Epithelial cell of proximal tubule (primary cell): ENCODE measurements around the gene HIP1R. TPM values are rescaled to one million over a fixed set of nuclear protein-coding genes. Genes with fewer than 3 reads are reported as not detected.
A peak's percentile ranks its signal among the peaks of the same experiment; 100 is the strongest.
"Not testable (repeated sequence)": the region's sequence is repeated elsewhere in the genome, so short reads cannot be mapped to it uniquely, and the experiment has no call there.

Source experiments
- DNase-seq: peaks from one replicate; pipeline ENCODE4 v3.0.0-alpha.2; 2011; ENCODE audit warnings: low read depth
- H3K4me3 ChIP-seq: 2 replicates; pipeline ENCODE4 v1.5.1; 2011; ENCODE audit warnings: low read depth, mild to moderate bottlenecking, low read length
- total RNA-seq: library from RNA; depleted of rRNA; stranded (reverse); fragments of >200 nt; gene quantifications from 2 replicates; pipeline ENCODE4 v1.2.3, GENCODE V29; 2015
- TF ChIP-seq, protein P1 (sequence below): conservative IDR thresholded peaks from 2 replicates; pipeline ENCODE4 v1.5.1; 2012; ENCODE audit warnings: low read depth, mild to moderate bottlenecking, low read length

The HIP1R gene
- total RNA-seq, 1 donor from 2014 or later = 91.0 TPM

DNA sequence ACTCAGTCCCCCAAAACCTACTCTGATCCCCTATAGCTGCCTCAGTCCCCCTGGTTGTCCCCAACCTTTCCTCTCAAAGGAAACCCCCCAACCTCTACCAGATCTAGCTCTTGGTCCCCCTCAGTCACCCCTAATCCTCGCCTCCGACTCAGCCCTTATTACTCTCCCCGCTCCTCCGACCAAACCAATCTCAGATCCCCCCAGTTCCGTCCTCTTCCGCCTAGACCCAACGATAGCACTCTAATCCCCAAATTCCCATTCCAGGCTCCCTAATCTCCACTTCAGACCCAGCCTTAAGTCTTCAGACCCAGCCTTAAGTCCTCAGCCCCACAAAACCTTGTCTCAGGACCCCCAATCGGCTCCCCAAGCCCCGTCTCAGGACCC, 60.1 kb downstream of the HIP1R start:
- TF ChIP-seq, protein P1, sequence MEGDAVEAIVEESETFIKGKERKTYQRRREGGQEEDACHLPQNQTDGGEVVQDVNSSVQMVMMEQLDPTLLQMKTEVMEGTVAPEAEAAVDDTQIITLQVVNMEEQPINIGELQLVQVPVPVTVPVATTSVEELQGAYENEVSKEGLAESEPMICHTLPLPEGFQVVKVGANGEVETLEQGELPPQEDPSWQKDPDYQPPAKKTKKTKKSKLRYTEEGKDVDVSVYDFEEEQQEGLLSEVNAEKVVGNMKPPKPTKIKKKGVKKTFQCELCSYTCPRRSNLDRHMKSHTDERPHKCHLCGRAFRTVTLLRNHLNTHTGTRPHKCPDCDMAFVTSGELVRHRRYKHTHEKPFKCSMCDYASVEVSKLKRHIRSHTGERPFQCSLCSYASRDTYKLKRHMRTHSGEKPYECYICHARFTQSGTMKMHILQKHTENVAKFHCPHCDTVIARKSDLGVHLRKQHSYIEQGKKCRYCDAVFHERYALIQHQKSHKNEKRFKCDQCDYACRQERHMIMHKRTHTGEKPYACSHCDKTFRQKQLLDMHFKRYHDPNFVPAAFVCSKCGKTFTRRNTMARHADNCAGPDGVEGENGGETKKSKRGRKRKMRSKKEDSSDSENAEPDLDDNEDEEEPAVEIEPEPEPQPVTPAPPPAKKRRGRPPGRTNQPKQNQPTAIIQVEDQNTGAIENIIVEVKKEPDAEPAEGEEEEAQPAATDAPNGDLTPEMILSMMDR = no peak
- peak overlapping the region; percentile 95 for H3K4me3 ChIP-seq
- DNase-seq = no peak

DNA sequence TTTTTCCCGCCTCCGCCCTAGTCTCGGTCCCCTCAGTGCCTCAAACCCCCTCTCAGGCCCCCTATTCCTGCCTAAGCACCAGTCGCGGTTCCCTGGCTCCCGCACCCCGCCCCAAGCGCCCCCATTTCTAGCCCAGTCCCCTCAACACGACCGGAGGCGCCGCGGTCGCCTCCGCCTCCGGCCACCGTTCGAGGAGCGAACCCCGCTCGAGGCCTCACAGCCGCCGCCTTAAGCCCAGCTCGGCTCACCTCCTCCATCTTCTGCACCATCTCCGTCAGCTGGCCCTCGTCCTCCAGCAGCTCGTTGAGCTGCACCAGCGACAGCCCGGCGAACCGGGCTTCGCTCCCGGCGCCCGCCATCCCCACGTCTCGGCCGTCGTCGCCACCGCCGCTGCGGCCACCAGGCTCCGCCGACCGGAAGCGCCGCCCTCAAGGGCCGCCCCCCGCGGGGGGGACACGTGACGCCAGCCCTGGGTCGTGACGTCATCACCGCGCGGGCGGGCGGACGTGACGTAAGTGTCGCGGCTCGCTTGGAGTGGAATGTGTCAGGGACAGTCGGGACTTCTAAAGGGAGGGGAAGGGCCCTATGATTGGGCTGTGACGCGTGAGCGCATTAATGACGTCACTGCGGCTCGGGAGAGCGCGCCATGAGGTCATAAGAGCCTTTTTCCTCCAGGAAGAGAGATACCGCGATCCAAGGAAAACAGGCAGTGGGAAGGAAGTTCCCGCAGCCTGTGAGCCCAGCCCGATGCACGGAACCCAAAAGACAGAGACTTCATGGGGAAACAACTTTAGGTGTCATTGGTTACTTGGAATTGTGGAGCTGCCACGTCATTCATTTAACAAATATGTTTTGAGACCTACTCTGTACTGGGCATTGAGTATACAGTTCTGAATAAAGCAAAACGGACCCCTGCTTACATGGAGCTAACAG, 60.7 kb downstream of the HIP1R start, which contains the start of gene VPS37B:
Gene VPS37B (minus strand): TSS at position 421 of the 933 bp plus-strand sequence. CDS start 62 bp downstream, at position 359.
- peak within 1 kb of the TSS; percentile 95 for H3K4me3 ChIP-seq

DNA sequence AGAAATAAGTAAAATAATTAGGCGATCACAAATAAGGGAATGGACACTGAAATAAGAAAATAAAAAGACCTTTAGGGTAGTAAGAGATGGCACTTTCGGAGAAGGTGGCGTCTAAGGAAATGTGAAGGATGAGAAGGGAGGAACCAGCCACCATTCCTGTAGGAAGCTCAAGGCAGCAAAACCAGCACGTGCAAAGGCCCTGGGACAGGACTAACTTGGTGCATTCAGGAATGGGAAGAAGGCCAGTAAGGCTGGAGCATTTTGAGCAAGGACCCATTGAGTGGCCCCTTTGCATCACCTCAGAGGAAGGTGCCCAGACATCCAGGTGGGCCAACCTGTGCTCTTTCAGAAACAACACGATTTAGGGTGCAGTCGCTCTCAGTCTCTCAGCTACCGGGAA, 61.4 kb downstream of the HIP1R start:
- no peak overlapping the region for H3K4me3 ChIP-seq
- DNase-seq = no peak
- TF ChIP-seq, protein P1 = no peak

More for the DNA sequence above, 60.7 kb downstream of the HIP1R start, which contains the start of gene VPS37B:
- TF ChIP-seq, protein P1 = no peak
- DNase-seq = no peak

DNA sequence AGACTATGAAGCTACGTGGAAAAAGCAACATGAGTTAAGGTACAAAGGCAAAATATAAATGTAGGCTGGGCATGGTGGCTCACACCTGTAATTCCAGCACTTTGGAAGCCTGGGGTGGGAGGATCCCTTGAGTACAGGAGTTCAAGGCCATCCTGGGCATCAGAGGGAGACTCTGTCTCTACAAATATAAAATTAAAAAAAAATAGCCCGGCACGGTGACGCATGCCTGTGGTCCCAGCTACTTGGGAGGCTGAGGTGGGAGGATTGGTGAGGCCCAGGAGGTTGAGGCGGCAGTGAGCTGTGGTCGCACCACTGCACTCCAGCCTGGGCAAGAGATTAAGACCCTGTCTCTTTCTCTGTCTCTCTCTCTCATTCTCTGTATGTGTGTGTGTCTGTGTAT, 64.6 kb downstream of the HIP1R start:
- TF ChIP-seq, protein P1 = no peak
- DNase-seq = no peak
- no peak overlapping the region for H3K4me3 ChIP-seq

DNA sequence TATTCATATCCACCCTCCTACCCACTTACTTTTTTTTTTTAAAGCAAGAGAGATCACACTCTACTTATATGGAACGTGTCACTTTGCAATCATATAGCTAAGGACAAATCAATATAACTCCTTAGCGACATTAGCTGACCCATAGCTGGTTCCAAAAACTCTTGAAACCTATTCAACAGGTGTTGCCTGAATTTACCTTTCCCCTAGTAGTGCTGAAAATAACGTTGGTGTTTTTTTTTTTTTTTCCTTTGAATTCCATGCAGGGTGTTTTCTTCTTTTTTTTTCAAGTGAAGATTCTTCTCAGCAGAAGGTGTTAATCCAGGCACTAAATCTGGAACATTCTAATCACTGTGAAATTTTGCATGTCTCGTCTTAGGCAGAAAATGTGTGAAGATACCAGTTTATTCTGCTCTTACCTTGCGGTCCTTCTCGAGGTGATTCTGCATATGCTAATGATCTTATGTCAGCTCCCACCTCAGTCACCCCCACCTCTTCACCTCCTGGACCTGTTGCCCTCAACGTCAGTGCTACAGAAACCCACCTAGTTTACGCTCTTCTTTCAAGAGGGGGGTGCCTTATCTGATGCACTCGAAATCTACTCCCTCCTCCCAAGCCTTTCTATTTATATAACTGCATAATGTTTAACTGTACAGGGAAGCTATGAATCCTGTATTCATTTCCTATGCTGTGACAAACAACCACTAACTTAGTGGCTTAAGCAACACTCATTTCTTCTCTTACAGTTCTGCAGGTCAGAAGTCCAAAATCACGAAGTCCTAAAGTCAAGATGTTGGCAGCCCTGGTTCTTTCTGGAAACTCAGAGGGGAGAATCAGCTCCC, 67.8 kb downstream of the HIP1R start:
- TF ChIP-seq, protein P1 = no peak
- H3K4me3 ChIP-seq = no peak overlapping the region
- no peak for DNase-seq

DNA sequence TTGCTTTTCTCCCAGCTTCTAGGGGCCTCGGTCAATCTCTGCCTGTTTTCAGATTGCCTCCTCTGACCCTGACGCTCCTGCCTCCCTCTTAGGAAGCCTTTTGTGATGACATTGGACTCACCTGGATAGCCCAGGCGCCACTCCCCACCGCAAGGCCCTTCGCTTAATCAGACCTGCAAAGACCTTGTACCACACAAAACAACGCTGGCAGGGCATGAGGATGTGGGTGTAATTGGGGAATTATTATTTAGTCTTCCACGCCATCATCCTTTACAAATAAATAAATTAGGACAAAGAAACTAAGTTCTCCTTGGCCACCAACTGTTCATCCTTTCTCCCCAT, 68.4 kb downstream of the HIP1R start:
- no peak for DNase-seq
- TF ChIP-seq, protein P1 = no peak
- H3K4me3 ChIP-seq = no peak overlapping the region

DNA sequence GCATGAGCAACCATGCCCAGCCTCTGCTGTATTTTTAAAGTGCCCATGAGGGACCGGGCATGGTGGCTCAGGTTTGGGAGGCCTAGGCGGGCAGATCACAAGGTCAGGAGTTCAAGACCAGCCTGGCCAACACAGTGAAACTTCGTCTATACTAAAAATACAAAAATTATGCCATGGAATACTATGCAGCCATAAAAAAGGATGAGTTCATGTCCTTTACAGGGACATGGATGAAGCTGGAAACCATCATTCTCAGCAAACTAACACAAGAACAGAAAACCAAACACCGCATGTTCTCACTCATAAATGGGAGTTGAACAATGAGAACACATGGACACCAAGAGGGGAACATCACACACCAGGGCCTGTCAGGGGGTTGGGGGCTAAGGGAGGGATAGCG, 70.0 kb downstream of the HIP1R start:
- not testable (repeated sequence) for H3K4me3 ChIP-seq, DNase-seq
